ENCODE measurements around the gene ZNF358.

The ZNF358 gene

DNA sequence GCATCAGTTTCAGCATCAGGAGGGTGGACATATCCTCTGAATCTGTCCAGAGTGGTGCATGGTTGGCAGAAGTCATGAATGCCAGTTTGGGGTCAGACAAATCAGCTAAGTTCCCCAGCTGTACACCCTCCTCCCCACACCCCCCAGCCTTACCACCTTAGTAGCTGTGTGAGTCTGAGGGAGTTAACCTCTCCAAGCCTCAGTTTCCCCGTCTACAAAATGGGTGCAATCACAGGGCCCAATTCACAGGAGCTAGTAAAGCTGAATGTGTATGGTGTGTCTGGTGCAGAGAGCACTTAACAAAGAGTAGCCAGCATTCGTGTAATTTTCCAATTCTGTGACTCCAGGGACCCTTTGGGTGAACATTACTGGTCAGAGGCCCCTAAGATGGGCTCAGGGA is 13.4 kb upstream of the ZNF358 start:
- H3K9ac ChIP-seq (ENCODE audit: low read depth, low read length), result no peak overlapping the region
- H3K36me3 ChIP-seq (ENCODE audit: insufficient read depth, low read length), result no peaks in the 10 kb centered on the region
- H3K27ac ChIP-seq (ENCODE audit: low read length), result no peak overlapping the region
- no peaks in the 10 kb centered on the region for H4K20me1 ChIP-seq (ENCODE audit: insufficient read depth, low read length)
- DNase-seq (no peak), ATAC-seq (ENCODE audit: insufficient read depth, low read depth) (no peak)
- no peak overlapping the region for H3K4me3 ChIP-seq (ENCODE audit: low read depth in 1 of 2, low read length in 2 of 2)
- no peaks in the 10 kb centered on the region for H3K9me3 ChIP-seq (ENCODE audit: insufficient read depth, low read length, severe bottlenecking)
- H3K4me1 ChIP-seq (ENCODE audit: insufficient read depth, low read length), result no peaks in the 10 kb centered on the region
- no peak overlapping the region for H3K4me2 ChIP-seq (ENCODE audit: insufficient read depth, low read length)
- H3K79me2 ChIP-seq (ENCODE audit: insufficient read depth, low read length), result no peaks in the 10 kb centered on the region
- H2AFZ ChIP-seq (ENCODE audit: low read depth, low read length), result no peak overlapping the region
- H3K27me3 ChIP-seq (ENCODE audit: insufficient read depth, low read length, poor library complexity), result no peaks in the 10 kb centered on the region
- TF ChIP-seq, protein P1, sequence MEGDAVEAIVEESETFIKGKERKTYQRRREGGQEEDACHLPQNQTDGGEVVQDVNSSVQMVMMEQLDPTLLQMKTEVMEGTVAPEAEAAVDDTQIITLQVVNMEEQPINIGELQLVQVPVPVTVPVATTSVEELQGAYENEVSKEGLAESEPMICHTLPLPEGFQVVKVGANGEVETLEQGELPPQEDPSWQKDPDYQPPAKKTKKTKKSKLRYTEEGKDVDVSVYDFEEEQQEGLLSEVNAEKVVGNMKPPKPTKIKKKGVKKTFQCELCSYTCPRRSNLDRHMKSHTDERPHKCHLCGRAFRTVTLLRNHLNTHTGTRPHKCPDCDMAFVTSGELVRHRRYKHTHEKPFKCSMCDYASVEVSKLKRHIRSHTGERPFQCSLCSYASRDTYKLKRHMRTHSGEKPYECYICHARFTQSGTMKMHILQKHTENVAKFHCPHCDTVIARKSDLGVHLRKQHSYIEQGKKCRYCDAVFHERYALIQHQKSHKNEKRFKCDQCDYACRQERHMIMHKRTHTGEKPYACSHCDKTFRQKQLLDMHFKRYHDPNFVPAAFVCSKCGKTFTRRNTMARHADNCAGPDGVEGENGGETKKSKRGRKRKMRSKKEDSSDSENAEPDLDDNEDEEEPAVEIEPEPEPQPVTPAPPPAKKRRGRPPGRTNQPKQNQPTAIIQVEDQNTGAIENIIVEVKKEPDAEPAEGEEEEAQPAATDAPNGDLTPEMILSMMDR (IDR thresholded peaks at IDR 0.05; ENCODE audit: borderline replicate concordance, extremely low read depth, low read length, poor library complexity, severe bottlenecking), result no peak
- TF ChIP-seq EZH2 (IDR thresholded peaks at IDR 0.05; ENCODE audit: borderline replicate concordance, low read depth, low read length, severe bottlenecking), result no peak

DNA sequence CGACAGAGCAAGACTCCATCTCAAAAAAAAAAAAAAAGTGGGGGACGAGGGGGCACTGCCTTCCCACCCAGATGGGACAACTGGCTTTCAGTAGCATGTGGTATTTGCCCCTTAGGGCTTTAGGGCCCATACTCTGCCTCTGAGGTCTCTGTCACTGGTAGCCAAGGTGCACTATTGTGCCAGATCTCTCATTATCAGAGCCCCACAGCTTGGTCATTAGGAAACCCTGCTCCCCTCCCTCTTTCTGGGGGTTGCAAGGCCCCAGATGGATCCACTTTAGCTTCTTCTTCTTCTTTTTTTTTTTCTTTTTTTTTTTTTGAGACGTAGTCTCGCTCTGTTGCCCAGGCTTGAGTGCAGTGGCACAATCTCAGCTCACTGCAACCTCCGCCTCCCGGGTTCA is 11.2 kb upstream of the ZNF358 start:
- no peaks in the 10 kb centered on the region for H3K79me2 ChIP-seq (ENCODE audit: insufficient read depth, low read length)
- no peaks in the 10 kb centered on the region for H3K9me3 ChIP-seq (ENCODE audit: insufficient read depth, low read length, severe bottlenecking)
- no peak overlapping the region for H3K27ac ChIP-seq (ENCODE audit: low read length)
- no peak overlapping the region for H3K4me2 ChIP-seq (ENCODE audit: insufficient read depth, low read length)
- DNase-seq (no peak), ATAC-seq (ENCODE audit: insufficient read depth, low read depth) (no peak)
- no peaks in the 10 kb centered on the region for H3K36me3 ChIP-seq (ENCODE audit: insufficient read depth, low read length)
- TF ChIP-seq, protein P1 (IDR thresholded peaks at IDR 0.05; ENCODE audit: borderline replicate concordance, extremely low read depth, low read length, poor library complexity, severe bottlenecking), result no peak
- TF ChIP-seq EZH2 (IDR thresholded peaks at IDR 0.05; ENCODE audit: borderline replicate concordance, low read depth, low read length, severe bottlenecking), result no peak
- H3K9ac ChIP-seq (ENCODE audit: low read depth, low read length), result no peak overlapping the region
- no peak overlapping the region for H3K4me3 ChIP-seq (ENCODE audit: low read depth in 1 of 2, low read length in 2 of 2)
- H4K20me1 ChIP-seq (ENCODE audit: insufficient read depth, low read length), result no peaks in the 10 kb centered on the region
- no peak overlapping the region for H2AFZ ChIP-seq (ENCODE audit: low read depth, low read length)
- H3K4me1 ChIP-seq (ENCODE audit: insufficient read depth, low read length), result no peaks in the 10 kb centered on the region
- no peaks in the 10 kb centered on the region for H3K27me3 ChIP-seq (ENCODE audit: insufficient read depth, low read length, poor library complexity)

DNA sequence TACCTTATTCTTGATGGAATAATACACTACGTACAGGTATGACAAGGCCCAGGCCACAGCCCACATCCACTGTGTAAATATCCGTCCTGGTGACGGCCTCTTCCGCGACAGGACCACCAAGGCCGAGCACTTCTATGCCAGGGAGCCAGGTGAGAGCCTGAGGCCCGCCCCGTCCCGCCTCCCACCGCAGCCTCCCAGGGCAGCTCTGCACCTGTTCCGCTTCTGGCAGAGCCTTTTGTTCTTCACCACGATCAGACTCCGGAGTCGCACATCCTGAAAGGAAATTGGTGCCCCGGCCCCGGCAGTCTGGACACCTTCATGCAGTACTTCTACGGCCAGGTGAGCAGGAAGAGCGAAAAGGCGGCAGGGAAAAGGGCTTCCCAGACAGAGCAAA is 10.6 kb upstream of the ZNF358 start:
- H3K9ac ChIP-seq (ENCODE audit: low read depth, low read length), result no peak overlapping the region
- H3K4me1 ChIP-seq (ENCODE audit: insufficient read depth, low read length), result no peaks in the 10 kb centered on the region
- ATAC-seq (ENCODE audit: insufficient read depth, low read depth), result no peak
- DNase-seq, result no peak
- TF ChIP-seq, protein P1 (IDR thresholded peaks at IDR 0.05; ENCODE audit: borderline replicate concordance, extremely low read depth, low read length, poor library complexity, severe bottlenecking), result no peak
- TF ChIP-seq EZH2 (IDR thresholded peaks at IDR 0.05; ENCODE audit: borderline replicate concordance, low read depth, low read length, severe bottlenecking), result no peak
- no peaks in the 10 kb centered on the region for H3K9me3 ChIP-seq (ENCODE audit: insufficient read depth, low read length, severe bottlenecking)
- H3K27ac ChIP-seq (ENCODE audit: low read length), result no peak overlapping the region
- H3K4me3 ChIP-seq (ENCODE audit: low read depth in 1 of 2, low read length in 2 of 2), result no peak overlapping the region
- H3K27me3 ChIP-seq (ENCODE audit: insufficient read depth, low read length, poor library complexity), result no peaks in the 10 kb centered on the region
- no peaks in the 10 kb centered on the region for H3K79me2 ChIP-seq (ENCODE audit: insufficient read depth, low read length)
- H3K4me2 ChIP-seq (ENCODE audit: insufficient read depth, low read length), result no peak overlapping the region
- H2AFZ ChIP-seq (ENCODE audit: low read depth, low read length), result no peak overlapping the region
- no peaks in the 10 kb centered on the region for H4K20me1 ChIP-seq (ENCODE audit: insufficient read depth, low read length)
- H3K36me3 ChIP-seq (ENCODE audit: insufficient read depth, low read length), result no peaks in the 10 kb centered on the region
